GM12872 (cell line): ENCODE measurements around the gene IGF2BP2.

ENCODE experiments used
- TF ChIP-seq, protein P1 (sequence below): IDR thresholded peaks from 3 replicates; pipeline ENCODE4 v1.5.1; 2011; ENCODE audit warnings: low read depth, mild to moderate bottlenecking, low read length, moderate library complexity; ENCODE audit not compliant: insufficient read depth

Gene IGF2BP2

DNA sequence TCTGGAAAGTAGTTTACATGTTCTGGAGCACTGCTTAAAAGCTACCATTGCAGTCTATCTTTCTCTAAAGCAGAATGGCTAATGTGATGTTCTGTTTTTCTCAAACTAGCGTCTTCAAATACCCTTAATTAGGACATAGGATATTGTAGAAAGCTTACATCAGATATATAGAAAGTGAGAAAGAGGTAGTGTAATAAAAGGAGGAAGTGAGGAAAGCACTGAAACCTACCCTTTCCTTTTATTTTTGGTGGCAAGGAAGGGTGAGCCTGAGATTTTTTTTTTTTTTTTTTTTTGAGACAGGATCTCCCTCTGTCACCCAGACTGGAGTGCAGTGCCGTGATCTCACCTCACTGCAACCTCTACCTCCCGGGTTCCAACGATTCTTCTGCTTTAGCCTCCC, 229.3 kb downstream of the IGF2BP2 start:
- TF ChIP-seq, protein P1, sequence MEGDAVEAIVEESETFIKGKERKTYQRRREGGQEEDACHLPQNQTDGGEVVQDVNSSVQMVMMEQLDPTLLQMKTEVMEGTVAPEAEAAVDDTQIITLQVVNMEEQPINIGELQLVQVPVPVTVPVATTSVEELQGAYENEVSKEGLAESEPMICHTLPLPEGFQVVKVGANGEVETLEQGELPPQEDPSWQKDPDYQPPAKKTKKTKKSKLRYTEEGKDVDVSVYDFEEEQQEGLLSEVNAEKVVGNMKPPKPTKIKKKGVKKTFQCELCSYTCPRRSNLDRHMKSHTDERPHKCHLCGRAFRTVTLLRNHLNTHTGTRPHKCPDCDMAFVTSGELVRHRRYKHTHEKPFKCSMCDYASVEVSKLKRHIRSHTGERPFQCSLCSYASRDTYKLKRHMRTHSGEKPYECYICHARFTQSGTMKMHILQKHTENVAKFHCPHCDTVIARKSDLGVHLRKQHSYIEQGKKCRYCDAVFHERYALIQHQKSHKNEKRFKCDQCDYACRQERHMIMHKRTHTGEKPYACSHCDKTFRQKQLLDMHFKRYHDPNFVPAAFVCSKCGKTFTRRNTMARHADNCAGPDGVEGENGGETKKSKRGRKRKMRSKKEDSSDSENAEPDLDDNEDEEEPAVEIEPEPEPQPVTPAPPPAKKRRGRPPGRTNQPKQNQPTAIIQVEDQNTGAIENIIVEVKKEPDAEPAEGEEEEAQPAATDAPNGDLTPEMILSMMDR: no peak

DNA sequence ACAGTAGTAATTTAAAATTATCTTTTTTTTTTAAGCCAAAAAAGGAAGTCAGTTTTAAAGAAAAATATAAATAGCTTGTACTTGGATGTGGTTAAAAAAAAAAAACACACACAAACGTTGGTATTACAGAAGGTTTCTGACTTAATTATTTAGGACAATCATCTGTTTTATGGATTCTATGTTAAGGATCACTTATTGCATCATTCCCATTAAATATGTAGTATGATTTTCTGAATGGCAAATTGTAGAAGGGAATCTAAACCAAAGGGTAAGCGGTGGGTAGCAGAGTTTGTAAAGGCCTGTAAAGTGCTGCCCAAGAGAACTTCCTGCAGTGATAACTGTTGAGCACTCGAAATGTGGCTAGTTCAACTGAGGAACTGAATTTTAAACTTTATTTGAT, 230.8 kb downstream of the IGF2BP2 start:
- TF ChIP-seq, protein P1: no peak
